ENCODE measurements around the gene GSTK1. TPM values are rescaled to one million over a fixed set of nuclear protein-coding genes. Genes with fewer than 3 reads are reported as not detected.

GSTK1 gene
- total RNA-seq, 1 donor from 2014 or later = 51.0 TPM

- no peak for TF ChIP-seq CTCF (conservative IDR thresholded peaks at IDR 0.05)
- no peaks in the 10 kb centered on the region for H3K9me3 Mint-ChIP-seq
- H3K27me3 Mint-ChIP-seq (ENCODE audit: low read depth) = no peaks in the 10 kb centered on the region
- H3K36me3 Mint-ChIP-seq (ENCODE audit: low read depth) = no peaks in the 10 kb centered on the region
- no peak for DNase-seq (ENCODE audit: low read depth, low spot score)
- peaks cover 25% of the 10 kb centered on the region for H3K4me1 Mint-ChIP-seq
- no peak overlapping the region for H3K4me3 Mint-ChIP-seq
- no peak overlapping the region for H3K27ac Mint-ChIP-seq (ENCODE audit: unreplicated experiment)
Measured at GRCh38 chr7:143245123-143245522, 18.1 kb upstream of the GSTK1 start.

GRCh38 chr7:143247372-143247771, 15.9 kb upstream of the GSTK1 start:
- no peak overlapping the region for H3K27ac Mint-ChIP-seq (ENCODE audit: unreplicated experiment)
- no peaks in the 10 kb centered on the region for H3K9me3 Mint-ChIP-seq
- H3K4me3 Mint-ChIP-seq = no peak overlapping the region
- H3K27me3 Mint-ChIP-seq (ENCODE audit: low read depth) = no peaks in the 10 kb centered on the region
- H3K36me3 Mint-ChIP-seq (ENCODE audit: low read depth) = no peaks in the 10 kb centered on the region
- no peak for DNase-seq (ENCODE audit: low read depth, low spot score)
- no peak for TF ChIP-seq CTCF (conservative IDR thresholded peaks at IDR 0.05)
- peaks cover 20% of the 10 kb centered on the region for H3K4me1 Mint-ChIP-seq

GRCh38 chr7:143248761-143249354, 14.4 kb upstream of the GSTK1 start:
- Mint-ChIP-seq H3K36me3 (ENCODE audit: low read depth) (peaks cover 7% of the 10 kb centered on the region), H3K9me3 (peaks cover 4% of the 10 kb centered on the region), H3K4me3 (no peak overlapping the region), H3K4me1 (peaks cover 10% of the 10 kb centered on the region), H3K27me3 (ENCODE audit: low read depth) (no peaks in the 10 kb centered on the region), H3K27ac (ENCODE audit: unreplicated experiment) (no peak overlapping the region)
- DNase-seq (ENCODE audit: low read depth, low spot score) = no peak
- TF ChIP-seq CTCF (conservative IDR thresholded peaks at IDR 0.05) = no peak

- H3K4me1 Mint-ChIP-seq = peaks cover 7% of the 10 kb centered on the region
- DNase-seq (ENCODE audit: low read depth, low spot score) = no peak
- H3K9me3 Mint-ChIP-seq = peaks cover 8% of the 10 kb centered on the region
- no peaks in the 10 kb centered on the region for H3K27me3 Mint-ChIP-seq (ENCODE audit: low read depth)
- TF ChIP-seq CTCF (conservative IDR thresholded peaks at IDR 0.05) = no peak
- peaks cover 11% of the 10 kb centered on the region for H3K36me3 Mint-ChIP-seq (ENCODE audit: low read depth)
- H3K27ac Mint-ChIP-seq (ENCODE audit: unreplicated experiment) = no peak overlapping the region
- no peak overlapping the region for H3K4me3 Mint-ChIP-seq
Measured at GRCh38 chr7:143250199-143250598, 13.0 kb upstream of the GSTK1 start.

- Mint-ChIP-seq H3K4me3 (no peak overlapping the region), H3K27me3 (ENCODE audit: low read depth) (no peaks in the 10 kb centered on the region), H3K9me3 (peaks cover 8% of the 10 kb centered on the region), H3K27ac (ENCODE audit: unreplicated experiment) (no peak overlapping the region), H3K36me3 (ENCODE audit: low read depth) (peaks cover 11% of the 10 kb centered on the region), H3K4me1 (peaks cover 7% of the 10 kb centered on the region)
- TF ChIP-seq CTCF (conservative IDR thresholded peaks at IDR 0.05) = no peak
- DNase-seq (ENCODE audit: low read depth, low spot score) = no peak
Measured at GRCh38 chr7:143250822-143251221, 12.4 kb upstream of the GSTK1 start.

Measured in neural crest cell (in vitro differentiated cells).